ENCODE results near the gene DCTN2.

- TF ChIP-seq, protein P1, sequence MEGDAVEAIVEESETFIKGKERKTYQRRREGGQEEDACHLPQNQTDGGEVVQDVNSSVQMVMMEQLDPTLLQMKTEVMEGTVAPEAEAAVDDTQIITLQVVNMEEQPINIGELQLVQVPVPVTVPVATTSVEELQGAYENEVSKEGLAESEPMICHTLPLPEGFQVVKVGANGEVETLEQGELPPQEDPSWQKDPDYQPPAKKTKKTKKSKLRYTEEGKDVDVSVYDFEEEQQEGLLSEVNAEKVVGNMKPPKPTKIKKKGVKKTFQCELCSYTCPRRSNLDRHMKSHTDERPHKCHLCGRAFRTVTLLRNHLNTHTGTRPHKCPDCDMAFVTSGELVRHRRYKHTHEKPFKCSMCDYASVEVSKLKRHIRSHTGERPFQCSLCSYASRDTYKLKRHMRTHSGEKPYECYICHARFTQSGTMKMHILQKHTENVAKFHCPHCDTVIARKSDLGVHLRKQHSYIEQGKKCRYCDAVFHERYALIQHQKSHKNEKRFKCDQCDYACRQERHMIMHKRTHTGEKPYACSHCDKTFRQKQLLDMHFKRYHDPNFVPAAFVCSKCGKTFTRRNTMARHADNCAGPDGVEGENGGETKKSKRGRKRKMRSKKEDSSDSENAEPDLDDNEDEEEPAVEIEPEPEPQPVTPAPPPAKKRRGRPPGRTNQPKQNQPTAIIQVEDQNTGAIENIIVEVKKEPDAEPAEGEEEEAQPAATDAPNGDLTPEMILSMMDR (conservative IDR thresholded peaks at IDR 0.05), result no peak
- no peak for TF ChIP-seq ZFX (IDR thresholded peaks at IDR 0.05)
Observed at GRCh38 chr12:57534250-57534649, 12.7 kb downstream of the DCTN2 start.
